ENCODE results near the gene EDEM3.

GRCh38 chr1:184686540-184686939, 68.1 kb downstream of the EDEM3 start:
- TF ChIP-seq ZNF830 (CRISPR knock-in tag; IDR thresholded peaks at IDR 0.05) (no peak), AFF4 (CRISPR knock-in tag; IDR thresholded peaks at IDR 0.05) (no peak)

All from K562 (cell line).